Kidney epithelial cell (primary cell): ENCODE data around the gene EZR. TPM values are rescaled to one million over a fixed set of nuclear protein-coding genes. Genes with fewer than 3 reads are reported as not detected.

Experiments used
- DNase-seq: peaks from one replicate; pipeline ENCODE4 v3.0.0-alpha.2; 2010; ENCODE audit warnings: low read depth
- H3K27me3 ChIP-seq: 2 replicates; pipeline ENCODE4 v1.6.0; 2011; ENCODE audit warnings: low read length; ENCODE audit not compliant: control insufficient read depth, insufficient read depth
- H3K36me3 ChIP-seq: 2 replicates; pipeline ENCODE4 v1.5.1; 2011; ENCODE audit warnings: low read length; ENCODE audit not compliant: control insufficient read depth, insufficient read depth
- H3K4me3 ChIP-seq: 2 replicates; pipeline ENCODE4 v1.5.1; 2011; ENCODE audit warnings: low read depth, mild to moderate bottlenecking, control low read depth, low read length
- CTCF ChIP-seq: IDR thresholded peaks from 2 replicates; pipeline ENCODE4 v1.5.1; 2011; ENCODE audit warnings: mild to moderate bottlenecking, moderate library complexity, low read length, control low read depth, inconsistent platforms; ENCODE audit not compliant: insufficient read depth, poor library complexity, severe bottlenecking
- total RNA-seq: library from RNA; depleted of rRNA; stranded (reverse); fragments of >200 nt; gene quantifications from 2 replicates; pipeline ENCODE4 v1.2.3, GENCODE V29; 2015

Gene EZR
- total RNA-seq, 1 donor from 2014 or later: 277 TPM

GRCh38 chr6:158744986-158745430 is 74.2 kb downstream of the EZR start:
- H3K27me3 ChIP-seq: no peaks in the 10 kb centered on the region
- TF ChIP-seq CTCF: no peak
- H3K36me3 ChIP-seq: no peaks in the 10 kb centered on the region
- DNase-seq: no peak
- H3K4me3 ChIP-seq: no peak overlapping the region

GRCh38 chr6:158743033-158743651 is 76.0 kb downstream of the EZR start:
- no peaks in the 10 kb centered on the region for H3K27me3 ChIP-seq
- DNase-seq: no peak
- H3K36me3 ChIP-seq: no peaks in the 10 kb centered on the region
- no peak for TF ChIP-seq CTCF
- H3K4me3 ChIP-seq: no peak overlapping the region

- no peak for TF ChIP-seq CTCF
- no peaks in the 10 kb centered on the region for H3K36me3 ChIP-seq
- no peak overlapping the region for H3K4me3 ChIP-seq
- H3K27me3 ChIP-seq: no peaks in the 10 kb centered on the region
- DNase-seq: no peak
These were observed 79.5 kb downstream of the EZR start for GRCh38 chr6:158739673-158740072.

GRCh38 chr6:158737710-158738615 is 81.2 kb downstream of the EZR start:
- no peak for DNase-seq

GRCh38 chr6:158737082-158737709 is 82.0 kb downstream of the EZR start:
- TF ChIP-seq CTCF: no peak

More at GRCh38 chr6:158737710-158738615, 81.2 kb downstream of the EZR start:
- TF ChIP-seq CTCF: no peak
- no peaks in the 10 kb centered on the region for H3K36me3 ChIP-seq
- H3K27me3 ChIP-seq: no peaks in the 10 kb centered on the region
- H3K4me3 ChIP-seq: no peak overlapping the region

More at GRCh38 chr6:158737082-158737709, 82.0 kb downstream of the EZR start:
- Histone ChIP-seq H3K36me3 (no peaks in the 10 kb centered on the region), H3K27me3 (no peaks in the 10 kb centered on the region), H3K4me3 (no peak overlapping the region)
- DNase-seq: no peak
